ENCODE results near the gene GABARAPL1.
"Not testable (repeated sequence)": the region's sequence is repeated elsewhere in the genome, so short reads cannot be mapped to it uniquely, and the experiment has no call there.

GABARAPL1 gene

DNA sequence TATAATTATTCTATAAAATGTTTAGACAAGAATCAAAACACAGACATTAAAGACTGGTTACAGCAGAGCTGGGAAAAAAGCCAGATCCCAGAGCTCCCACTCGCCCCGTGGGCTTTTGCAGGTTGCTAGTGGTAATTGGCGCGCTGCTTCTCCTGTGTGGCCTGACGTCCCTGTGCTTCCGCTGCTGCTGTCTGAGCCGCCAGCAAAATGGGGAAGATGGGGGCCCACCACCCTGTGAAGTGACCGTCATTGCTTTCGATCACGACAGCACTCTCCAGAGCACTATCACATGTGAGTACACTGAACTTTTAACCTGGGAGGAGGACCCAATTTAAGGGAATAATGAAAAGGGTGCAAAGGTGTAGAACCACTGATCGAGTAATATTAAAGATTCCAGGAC lies 26.4 kb upstream of the GABARAPL1 start:
- no peaks in the 10 kb centered on the region for H3K79me2 ChIP-seq (ENCODE audit: insufficient read depth, low read length)
- peaks cover 5% of the 10 kb centered on the region for H3K4me1 ChIP-seq (ENCODE audit: insufficient read depth, low read length, poor library complexity, severe bottlenecking)
- no peaks in the 10 kb centered on the region for H4K20me1 ChIP-seq (ENCODE audit: insufficient read depth, low read length, poor library complexity, severe bottlenecking)
- no peak for TF ChIP-seq EZH2phosphoT487 (IDR thresholded peaks at IDR 0.05; ENCODE audit: borderline replicate concordance)
- no peak for TF ChIP-seq CTCF (conservative IDR thresholded peaks at IDR 0.05; ENCODE audit: low read length)
- H3K9ac ChIP-seq (ENCODE audit: low read depth, low read length, poor library complexity, severe bottlenecking), result no peak overlapping the region
- H3K4me2 ChIP-seq (ENCODE audit: low read depth, low read length, poor library complexity, severe bottlenecking), result no peak overlapping the region
- H3K36me3 ChIP-seq (ENCODE audit: insufficient read depth, low read length), result no peaks in the 10 kb centered on the region
- no peaks in the 10 kb centered on the region for H3F3A ChIP-seq (ENCODE audit: low read depth)
- H3K9me3 ChIP-seq (ENCODE audit: insufficient read depth, low read depth, low read length), result no peaks in the 10 kb centered on the region
- no peak overlapping the region for H2AFZ ChIP-seq (ENCODE audit: low read length)
- no peak overlapping the region for H3K4me3 ChIP-seq (ENCODE audit: low read length, poor library complexity, severe bottlenecking)
- no peaks in the 10 kb centered on the region for H3K27me3 ChIP-seq (ENCODE audit: insufficient read depth, low read length, poor library complexity, severe bottlenecking)
- no peaks in the 10 kb centered on the region for H3K9me2 ChIP-seq (replicated peaks; ENCODE audit: low read depth, low read length)

- H3K4me3 ChIP-seq (ENCODE audit: low read length, poor library complexity, severe bottlenecking); H3K36me3 ChIP-seq (ENCODE audit: insufficient read depth, low read length); H3F3A ChIP-seq (ENCODE audit: low read depth); H3K4me1 ChIP-seq (ENCODE audit: insufficient read depth, low read length, poor library complexity, severe bottlenecking); H3K27me3 ChIP-seq (ENCODE audit: insufficient read depth, low read length, poor library complexity, severe bottlenecking); H3K79me2 ChIP-seq (ENCODE audit: insufficient read depth, low read length); H2AFZ ChIP-seq (ENCODE audit: low read length); H3K4me2 ChIP-seq (ENCODE audit: low read depth, low read length, poor library complexity, severe bottlenecking); H4K20me1 ChIP-seq (ENCODE audit: insufficient read depth, low read length, poor library complexity, severe bottlenecking); H3K9me3 ChIP-seq (ENCODE audit: insufficient read depth, low read depth, low read length); H3K9ac ChIP-seq (ENCODE audit: low read depth, low read length, poor library complexity, severe bottlenecking); H3K9me2 ChIP-seq (replicated peaks; ENCODE audit: low read depth, low read length): not testable (repeated sequence)
These were observed 25.7 kb upstream of the GABARAPL1 start for GRCh38 chr12:10186958-10187357.

DNA sequence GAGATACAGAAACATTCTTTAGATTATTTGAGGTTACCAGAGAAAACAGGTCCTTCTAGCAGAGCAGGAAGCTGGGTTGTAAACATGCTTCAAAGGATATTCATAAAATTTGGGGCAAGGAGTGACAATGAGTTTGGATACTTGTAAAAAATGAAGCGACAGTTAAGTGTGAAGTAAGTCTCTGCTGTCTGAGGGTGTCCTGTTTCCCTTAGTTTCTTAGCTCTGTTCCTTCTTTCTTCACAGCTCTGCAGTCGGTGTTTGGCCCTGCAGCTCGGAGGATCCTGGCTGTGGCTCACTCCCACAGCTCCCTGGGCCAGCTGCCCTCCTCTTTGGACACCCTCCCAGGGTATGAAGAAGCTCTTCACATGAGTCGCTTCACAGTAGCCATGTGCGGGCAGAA lies 23.0 kb upstream of the GABARAPL1 start:
- Histone ChIP-seq H3K36me3 (ENCODE audit: insufficient read depth, low read length) (no peaks in the 10 kb centered on the region), H3K4me3 (ENCODE audit: low read length, poor library complexity, severe bottlenecking) (no peak overlapping the region), H4K20me1 (ENCODE audit: insufficient read depth, low read length, poor library complexity, severe bottlenecking) (no peaks in the 10 kb centered on the region), H3K9ac (ENCODE audit: low read depth, low read length, poor library complexity, severe bottlenecking) (no peak overlapping the region), H3K9me3 (ENCODE audit: insufficient read depth, low read depth, low read length) (no peaks in the 10 kb centered on the region), H3K4me2 (ENCODE audit: low read depth, low read length, poor library complexity, severe bottlenecking) (no peak overlapping the region), H3K27me3 (ENCODE audit: insufficient read depth, low read length, poor library complexity, severe bottlenecking) (no peaks in the 10 kb centered on the region), H2AFZ (ENCODE audit: low read length) (no peak overlapping the region), H3K79me2 (ENCODE audit: insufficient read depth, low read length) (no peaks in the 10 kb centered on the region), H3F3A (ENCODE audit: low read depth) (no peaks in the 10 kb centered on the region), H3K4me1 (ENCODE audit: insufficient read depth, low read length, poor library complexity, severe bottlenecking) (peaks cover 5% of the 10 kb centered on the region), H3K9me2 (replicated peaks; ENCODE audit: low read depth, low read length) (no peaks in the 10 kb centered on the region)
- TF ChIP-seq CTCF (conservative IDR thresholded peaks at IDR 0.05; ENCODE audit: low read length) (no peak), EZH2phosphoT487 (IDR thresholded peaks at IDR 0.05; ENCODE audit: borderline replicate concordance) (no peak)

DNA sequence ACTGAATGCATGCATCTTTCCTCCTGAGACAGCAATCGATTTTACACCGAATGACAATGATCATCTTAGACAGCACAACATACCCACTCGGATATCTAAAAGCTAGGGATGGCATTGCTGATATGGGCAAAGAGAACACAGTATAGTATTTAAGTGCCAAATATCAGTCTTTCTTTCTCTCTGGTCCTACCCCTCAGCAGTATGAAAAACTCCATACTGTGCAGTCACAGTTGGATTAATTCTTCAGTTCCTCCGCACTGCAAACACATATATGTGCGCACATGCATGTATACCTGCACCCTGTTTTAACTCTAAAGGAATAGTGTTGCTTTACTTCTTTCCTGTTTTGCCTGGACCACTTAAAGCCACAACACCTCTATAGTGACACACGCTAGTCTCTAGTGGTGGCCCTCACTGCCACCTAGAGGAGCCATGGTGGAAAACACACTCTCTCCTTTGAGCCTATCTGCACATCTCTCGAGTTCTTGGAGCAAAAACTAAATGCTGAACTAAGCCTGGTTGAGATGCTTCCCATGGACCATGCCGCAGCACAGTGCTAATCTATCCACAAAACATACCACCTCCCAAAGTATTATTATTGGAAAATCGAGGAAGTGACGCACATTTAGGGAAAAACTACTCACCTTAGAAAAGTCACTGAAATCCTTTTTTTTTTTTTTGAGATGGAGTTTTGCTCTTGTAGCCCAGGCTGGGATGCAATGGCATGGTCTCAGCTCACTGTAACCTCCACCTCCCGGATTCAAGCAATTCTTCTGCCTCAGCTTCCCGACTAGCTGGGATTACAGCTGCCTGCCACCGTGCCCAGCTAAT lies 21.9 kb upstream of the GABARAPL1 start:
- no peaks in the 10 kb centered on the region for H3F3A ChIP-seq (ENCODE audit: low read depth)

More for the DNA sequence above, 21.9 kb upstream of the GABARAPL1 start:
- Histone ChIP-seq H3K4me1 (ENCODE audit: insufficient read depth, low read length, poor library complexity, severe bottlenecking) (peaks cover 5% of the 10 kb centered on the region), H3K36me3 (ENCODE audit: insufficient read depth, low read length) (no peaks in the 10 kb centered on the region), H3K79me2 (ENCODE audit: insufficient read depth, low read length) (no peaks in the 10 kb centered on the region), H2AFZ (ENCODE audit: low read length) (no peak overlapping the region), H3K9ac (ENCODE audit: low read depth, low read length, poor library complexity, severe bottlenecking) (no peak overlapping the region), H3K9me2 (replicated peaks; ENCODE audit: low read depth, low read length) (no peaks in the 10 kb centered on the region), H3K27me3 (ENCODE audit: insufficient read depth, low read length, poor library complexity, severe bottlenecking) (no peaks in the 10 kb centered on the region), H4K20me1 (ENCODE audit: insufficient read depth, low read length, poor library complexity, severe bottlenecking) (no peaks in the 10 kb centered on the region), H3K9me3 (ENCODE audit: insufficient read depth, low read depth, low read length) (no peaks in the 10 kb centered on the region), H3K4me2 (ENCODE audit: low read depth, low read length, poor library complexity, severe bottlenecking) (no peak overlapping the region), H3K4me3 (ENCODE audit: low read length, poor library complexity, severe bottlenecking) (no peak overlapping the region)
- TF ChIP-seq EZH2phosphoT487 (IDR thresholded peaks at IDR 0.05; ENCODE audit: borderline replicate concordance) (no peak), CTCF (conservative IDR thresholded peaks at IDR 0.05; ENCODE audit: low read length) (peak; percentile 68)

Data from Loucy (cell line).